D341Med (cell line): Measurements from ENCODE around the gene OR51T1.
"Not testable (repeated sequence)": the region's sequence is repeated elsewhere in the genome, so short reads cannot be mapped to it uniquely, and the experiment has no call there.

ENCODE experiments used
- DNase-seq: peaks from one replicate; pipeline ENCODE4 v3.0.0; 2012; ENCODE audit warnings: low spot score

OR51T1 gene, protein sequence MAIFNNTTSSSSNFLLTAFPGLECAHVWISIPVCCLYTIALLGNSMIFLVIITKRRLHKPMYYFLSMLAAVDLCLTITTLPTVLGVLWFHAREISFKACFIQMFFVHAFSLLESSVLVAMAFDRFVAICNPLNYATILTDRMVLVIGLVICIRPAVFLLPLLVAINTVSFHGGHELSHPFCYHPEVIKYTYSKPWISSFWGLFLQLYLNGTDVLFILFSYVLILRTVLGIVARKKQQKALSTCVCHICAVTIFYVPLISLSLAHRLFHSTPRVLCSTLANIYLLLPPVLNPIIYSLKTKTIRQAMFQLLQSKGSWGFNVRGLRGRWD

DNA sequence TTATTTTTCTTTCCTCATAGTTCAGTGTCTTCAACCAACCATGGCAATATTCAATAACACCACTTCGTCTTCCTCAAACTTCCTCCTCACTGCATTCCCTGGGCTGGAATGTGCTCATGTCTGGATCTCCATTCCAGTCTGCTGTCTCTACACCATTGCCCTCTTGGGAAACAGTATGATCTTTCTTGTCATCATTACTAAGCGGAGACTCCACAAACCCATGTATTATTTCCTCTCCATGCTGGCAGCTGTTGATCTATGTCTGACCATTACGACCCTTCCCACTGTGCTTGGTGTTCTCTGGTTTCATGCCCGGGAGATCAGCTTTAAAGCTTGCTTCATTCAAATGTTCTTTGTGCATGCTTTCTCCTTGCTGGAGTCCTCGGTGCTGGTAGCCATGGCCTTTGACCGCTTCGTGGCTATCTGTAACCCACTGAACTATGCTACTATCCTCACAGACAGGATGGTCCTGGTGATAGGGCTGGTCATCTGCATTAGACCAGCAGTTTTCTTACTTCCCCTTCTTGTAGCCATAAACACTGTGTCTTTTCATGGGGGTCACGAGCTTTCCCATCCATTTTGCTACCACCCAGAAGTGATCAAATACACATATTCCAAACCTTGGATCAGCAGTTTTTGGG lies at the start of gene OR51T1:
Gene OR51T1, plus strand, starts transcription at position 41 of the 641 bp plus-strand sequence. Its CDS starts 0 bp downstream, at position 41.
- DNase-seq = no peak

DNA sequence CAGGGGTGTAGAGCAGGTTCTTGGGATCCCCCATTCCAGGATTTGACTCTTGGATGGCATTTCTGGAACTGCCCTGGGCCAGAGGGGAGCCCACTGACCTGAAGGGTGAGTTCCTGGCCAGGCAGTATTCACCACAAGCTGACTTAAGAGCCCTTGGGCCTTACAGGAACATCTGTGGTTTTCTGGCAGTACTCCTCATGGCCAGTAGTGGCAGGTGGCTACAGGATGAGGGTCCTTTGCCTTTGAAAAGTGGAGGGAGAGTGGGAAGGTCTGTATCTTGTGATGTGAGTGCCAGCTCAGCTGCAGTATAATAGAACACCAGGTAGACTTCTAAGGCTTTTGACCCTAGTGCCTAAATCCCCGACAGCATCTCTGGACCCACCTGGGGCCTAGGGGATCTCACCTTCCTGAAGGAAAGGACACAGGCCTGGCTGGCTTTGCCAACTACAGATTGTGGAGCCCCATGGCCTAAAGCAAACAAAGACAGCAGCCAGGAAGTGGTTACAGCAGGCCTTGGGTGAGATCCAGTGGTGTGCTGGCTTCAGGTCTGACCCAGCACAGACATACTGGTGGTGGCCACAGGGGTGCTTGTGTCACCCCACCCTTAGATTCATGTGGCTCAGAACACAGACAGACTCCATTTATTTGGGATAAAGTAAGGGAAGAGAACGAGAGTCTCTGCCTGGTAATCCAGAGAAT lies 41.7 kb upstream of the OR51T1 start:
- no peak for DNase-seq

DNA sequence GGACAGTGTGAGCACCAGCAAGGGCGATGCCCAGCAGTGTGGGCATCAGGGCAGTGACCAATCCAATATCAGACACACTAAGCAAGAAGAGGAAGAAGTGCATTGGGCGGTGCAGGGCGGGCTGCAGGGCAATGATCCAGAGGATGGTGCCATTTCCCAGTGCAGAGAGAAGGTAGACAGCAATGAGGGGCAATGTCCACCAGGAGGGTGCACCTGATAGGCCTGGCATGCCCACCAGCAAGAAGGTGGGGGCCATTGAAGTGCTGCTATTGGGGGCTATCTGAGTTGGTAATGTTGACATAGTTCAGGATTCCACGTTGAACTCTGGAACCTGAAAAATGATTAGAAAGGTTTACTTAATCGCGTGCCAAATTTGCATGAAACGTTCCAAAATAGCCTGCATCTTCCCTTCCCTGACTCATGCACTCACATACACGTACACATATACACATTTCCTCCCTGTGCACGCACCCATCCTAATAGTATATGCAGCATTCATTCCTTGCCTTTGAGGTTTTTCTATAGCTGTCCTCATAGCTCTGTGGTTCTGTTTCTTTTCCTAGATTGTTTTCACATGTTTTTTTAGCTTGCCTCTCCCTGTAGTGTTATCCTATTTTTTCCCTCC lies 32.7 kb upstream of the OR51T1 start, which contains the start of gene OR51S1:
Gene OR51S1, minus strand, starts transcription at position 301 of the 625 bp plus-strand sequence. Its CDS starts 0 bp downstream, at position 301.
- DNase-seq = no peak

DNA sequence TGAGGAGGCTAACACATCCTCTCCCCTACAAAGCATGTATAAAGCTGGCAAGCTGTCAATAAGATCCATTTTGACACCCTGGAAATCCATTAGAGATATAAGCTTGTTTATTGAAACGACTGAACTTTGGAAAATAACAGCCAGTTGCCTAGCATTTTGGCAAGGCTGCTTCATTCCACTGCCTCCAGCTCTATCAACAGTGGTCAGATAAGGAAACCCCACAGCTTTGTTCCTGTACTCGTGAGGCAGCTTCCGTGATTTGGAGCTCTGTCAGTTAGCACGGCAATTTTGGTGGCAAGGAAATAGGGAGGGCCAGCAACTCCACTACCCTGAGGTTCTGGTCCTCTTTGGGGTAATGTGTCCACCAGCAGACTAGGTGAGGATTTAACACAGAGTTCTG lies 30.7 kb upstream of the OR51T1 start:
- DNase-seq = no peak

DNA sequence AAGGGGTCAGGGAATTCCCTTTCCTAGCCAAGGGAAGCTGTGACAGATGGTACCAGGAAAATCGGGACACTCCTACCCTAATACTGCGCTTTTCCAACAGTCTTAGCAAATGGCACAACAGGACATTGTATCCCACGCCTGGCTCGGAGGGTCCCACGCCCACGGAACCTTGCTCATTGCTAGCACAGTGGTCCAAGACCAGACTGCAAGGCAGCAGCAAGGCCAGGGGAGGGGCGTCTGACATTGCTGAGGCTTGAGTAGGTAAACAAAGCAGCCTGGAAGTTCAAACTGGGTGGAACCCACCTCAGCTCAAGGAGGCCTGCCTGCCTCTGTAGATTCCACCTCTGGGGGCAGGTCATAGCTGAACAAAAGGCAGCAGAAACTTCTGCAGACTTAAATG lies 27.4 kb upstream of the OR51T1 start:
- DNase-seq = not testable (repeated sequence)

DNA sequence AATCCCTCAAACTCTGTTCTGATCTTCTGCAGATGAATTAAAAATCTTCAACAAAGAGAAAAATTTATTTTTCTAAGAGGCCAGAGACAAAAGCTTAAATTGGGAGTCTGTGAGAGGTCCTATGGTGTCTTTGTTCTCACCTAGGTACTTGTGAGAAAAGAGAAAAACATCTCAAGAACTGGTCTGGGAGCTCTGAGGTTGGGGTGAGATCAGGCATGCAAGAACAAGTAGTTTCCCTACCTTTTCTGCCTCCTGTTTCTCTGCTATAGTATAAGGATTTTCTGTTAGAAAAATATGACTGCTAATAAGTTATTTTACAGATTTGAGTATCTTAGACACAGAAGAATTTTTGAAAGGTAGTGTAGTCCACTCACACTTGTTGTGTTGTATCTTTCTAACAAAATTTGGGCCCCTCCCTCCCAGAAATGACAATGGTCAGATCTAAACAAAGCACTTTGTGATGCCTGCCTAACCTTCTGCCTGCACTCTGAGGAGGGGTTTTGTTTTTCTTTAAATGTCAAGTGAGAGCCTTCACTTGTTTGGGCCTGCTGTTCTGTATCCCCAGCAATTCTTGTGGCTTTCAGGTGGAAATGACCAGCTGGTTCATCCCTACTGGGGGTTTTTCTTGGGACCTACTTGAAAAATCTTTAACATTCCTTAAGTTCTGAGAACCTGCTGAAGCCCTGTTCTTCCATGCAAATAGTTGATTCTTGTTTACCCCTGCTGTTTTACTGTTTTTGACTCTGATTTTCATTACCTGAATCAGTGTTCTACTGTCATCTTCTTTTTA lies 19.1 kb upstream of the OR51T1 start:
- no peak for DNase-seq

DNA sequence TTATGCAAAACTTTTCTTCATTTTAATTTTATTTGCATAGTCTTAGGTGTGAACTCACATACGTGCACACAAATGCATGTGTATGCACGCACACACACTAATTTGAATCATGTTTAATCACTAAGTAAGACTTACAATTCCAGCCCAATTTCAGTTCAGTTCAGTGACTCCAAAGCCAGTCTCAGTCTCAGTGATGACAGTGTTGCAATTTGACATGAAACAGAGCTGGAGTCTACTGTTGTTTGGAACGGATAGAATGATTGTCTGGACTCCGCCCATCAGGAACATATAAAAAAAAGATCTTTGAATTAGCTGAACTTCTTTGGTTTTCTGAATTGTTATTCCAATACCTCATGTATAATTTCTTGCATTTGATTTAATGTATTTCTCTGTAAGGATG lies 17.8 kb upstream of the OR51T1 start:
- no peak for DNase-seq

DNA sequence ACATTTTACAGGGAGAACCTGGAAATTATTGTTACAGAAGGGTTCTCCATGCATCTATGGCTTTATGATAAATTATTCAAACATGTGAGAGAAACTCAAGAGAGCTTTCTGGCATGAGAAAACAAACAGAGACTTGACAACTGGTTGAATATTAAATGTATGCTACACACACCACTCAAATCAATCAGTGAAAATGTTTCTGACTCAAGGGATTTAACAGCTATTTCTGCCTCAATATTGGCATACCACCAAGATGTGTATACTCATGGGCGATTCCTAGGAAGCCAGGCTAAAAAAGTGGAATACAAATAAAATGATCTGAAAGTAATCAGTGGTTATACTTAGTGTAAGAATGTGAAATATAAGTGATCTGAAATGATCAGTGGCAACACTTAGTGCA lies 15.8 kb upstream of the OR51T1 start:
- DNase-seq = no peak

DNA sequence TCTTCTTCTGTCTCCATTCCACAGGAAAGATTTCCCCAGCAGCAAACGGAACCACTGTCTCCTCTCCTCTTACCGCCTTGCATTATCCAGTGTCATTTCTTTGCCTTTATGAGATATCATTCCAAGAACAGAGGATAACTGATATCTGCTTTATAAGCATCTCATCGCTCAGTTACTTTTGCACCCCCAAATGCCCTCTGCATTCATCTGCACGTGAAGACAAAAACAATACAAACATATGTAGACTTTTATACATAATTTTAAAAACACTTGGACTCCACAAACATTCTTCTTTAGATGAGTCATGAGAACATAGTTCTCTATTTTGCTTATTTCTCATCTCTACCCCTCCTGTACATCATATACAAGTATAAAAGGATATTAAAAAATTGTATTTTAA lies 512 bp upstream of the OR51T1 start:
- DNase-seq = no peak

DNA sequence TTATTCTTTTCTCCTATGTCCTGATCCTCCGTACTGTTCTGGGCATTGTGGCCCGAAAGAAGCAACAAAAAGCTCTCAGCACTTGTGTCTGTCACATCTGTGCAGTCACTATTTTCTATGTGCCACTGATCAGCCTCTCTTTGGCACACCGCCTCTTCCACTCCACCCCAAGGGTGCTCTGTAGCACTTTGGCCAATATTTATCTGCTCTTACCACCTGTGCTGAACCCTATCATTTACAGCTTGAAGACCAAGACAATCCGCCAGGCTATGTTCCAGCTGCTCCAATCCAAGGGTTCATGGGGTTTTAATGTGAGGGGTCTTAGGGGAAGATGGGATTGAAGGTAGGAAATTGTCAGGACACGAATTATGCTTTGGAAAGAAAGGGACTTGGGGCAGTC lies 843 bp downstream of the OR51T1 start:
- DNase-seq = no peak

DNA sequence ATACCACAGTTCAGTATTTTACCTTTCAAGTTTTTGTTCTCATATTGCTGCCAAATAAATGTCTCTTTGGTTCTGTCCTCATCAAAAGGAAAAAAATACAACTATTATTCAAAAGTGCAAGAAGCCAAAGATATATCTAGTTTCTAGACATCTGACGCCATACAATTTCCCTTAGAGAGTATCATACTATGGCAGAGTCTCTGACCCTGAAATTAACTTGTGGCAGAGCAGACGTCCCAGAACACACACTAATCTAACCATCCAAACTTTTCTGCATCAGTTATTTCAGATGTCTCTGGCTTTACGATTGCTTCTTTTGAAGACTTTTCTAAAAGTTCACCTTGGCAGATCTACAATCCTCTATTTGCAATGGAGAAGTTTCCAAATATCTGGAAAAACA lies 2.7 kb downstream of the OR51T1 start:
- DNase-seq = no peak

DNA sequence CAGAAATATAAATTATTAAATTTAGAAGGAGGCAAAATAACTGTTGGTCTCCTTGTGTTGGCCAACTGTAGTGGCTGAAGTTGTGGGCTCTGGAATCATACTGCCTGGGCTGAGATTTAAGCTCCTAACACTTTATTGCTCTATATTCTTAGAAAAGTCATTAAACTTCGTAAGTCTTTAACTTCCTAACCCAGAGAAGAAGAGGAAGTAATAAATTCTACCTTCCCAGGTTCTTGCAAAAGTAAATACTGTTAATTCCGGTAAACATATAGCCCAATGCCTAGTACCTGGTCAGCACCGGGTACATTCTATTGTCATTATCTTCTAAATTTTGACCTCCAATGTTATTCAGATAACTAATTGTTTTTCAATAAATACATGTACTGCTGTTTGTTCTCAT lies 4.5 kb downstream of the OR51T1 start:
- no peak for DNase-seq

DNA sequence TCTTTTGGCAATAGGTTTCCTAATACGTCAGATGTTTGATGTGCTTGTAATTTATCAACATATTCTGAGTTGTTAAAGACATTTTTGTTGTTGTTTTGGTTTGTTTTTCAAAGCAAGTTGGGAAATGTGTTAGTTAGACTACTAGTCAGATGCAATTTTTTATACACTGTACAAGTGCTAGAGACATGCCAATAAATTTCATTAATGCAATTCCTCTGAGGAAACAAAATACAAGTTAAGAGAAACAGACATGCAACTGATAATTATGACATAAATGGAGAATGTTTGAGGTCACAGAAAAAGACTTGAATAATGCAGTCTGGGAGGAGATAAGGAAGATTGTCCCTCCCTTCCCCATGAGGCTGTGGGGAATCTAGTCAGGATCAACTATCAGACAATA lies 5.9 kb downstream of the OR51T1 start:
- DNase-seq = no peak

DNA sequence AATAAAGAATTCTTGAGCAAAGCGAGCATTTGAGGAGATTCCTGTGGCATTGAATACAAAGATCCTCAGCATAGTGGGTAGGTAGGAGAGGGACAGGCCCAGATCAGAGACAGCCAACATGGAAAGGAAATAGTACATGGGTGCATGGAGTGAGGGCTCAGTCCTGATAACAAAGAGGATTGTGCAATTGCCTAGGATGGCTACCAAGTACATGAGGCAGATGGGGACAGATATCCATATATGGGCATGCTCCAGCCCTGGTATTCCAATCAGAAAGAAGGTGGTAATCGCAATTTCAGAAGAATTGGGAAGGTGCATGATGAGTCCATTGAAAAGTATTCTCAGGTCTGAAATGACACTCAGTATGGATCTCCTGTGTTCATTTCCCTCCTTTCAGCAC lies 8.6 kb downstream of the OR51T1 start:
- DNase-seq = no peak

DNA sequence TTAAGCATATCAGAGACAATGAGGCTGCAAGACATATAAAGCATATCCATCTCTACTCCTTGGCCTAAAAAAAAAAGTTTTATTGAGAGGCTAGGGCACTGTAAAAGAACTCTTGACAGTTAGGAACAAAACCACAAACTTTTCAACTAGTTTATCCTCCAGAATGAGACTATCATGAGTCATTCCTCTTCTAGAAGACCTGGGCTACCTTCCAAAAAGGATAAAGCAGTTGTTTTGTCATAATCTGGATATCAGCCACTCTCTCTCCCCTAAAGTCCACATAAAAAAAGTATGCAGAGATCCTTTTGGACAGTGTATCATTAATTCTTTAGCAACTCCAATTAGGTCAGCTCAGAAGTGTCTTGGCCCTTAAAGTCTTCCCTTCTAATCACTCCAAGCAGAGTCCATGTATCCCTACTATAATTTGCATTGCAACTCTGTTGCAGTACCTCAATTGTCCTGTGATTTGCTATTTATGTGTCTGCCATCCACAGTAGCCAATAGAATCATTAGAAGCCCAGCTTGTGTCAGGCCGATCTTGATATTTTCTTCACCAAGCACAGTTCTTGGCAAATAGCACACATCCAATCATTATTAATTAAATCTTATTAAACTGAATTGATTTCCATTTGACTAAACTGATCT lies 10.4 kb downstream of the OR51T1 start:
- no peak for DNase-seq

DNA sequence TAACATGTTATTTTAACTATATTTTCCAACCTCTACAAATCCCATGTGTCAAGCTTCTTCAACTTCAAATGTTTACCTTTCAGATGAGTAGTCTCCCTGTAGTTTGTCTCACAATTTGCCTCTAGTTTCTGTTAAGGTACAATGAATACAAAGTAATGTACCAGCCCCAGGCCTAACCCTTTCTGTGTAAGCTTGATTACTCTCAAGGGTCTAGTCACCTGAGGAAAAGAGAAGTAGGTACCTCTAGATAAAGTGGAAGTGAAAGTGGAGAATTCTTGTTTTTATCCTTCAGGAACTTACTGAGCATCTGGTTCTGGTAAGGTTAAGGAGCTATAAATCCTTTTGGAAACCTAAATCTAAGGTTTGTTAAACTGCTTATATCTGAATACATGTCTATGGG lies 21.8 kb downstream of the OR51T1 start, which contains the start of gene OR51A7:
Gene OR51A7, plus strand, starts transcription at position 300 of the 400 bp plus-strand sequence. CDS start 3,587 bp downstream, outside the sequence.
- no peak for DNase-seq

DNA sequence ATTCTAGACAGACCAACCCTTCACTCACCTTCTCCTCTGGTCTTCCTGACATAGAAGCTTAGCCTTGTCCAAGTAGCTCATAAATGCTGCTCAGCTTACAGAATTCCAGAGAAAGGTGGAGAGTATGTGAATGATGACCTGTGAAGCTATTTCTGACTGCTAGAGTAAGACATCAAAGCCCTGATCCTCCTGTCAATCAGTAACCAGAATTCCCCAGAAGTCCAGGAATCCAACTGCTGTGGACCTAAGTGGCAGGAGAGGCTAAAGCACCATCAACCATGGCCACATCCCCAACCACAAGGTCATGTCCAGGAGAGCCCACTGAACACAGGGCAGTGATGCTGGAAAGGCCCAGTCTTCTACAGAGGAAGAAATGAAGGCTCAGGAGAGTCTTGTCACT lies 34.9 kb downstream of the OR51T1 start:
- DNase-seq = no peak

DNA sequence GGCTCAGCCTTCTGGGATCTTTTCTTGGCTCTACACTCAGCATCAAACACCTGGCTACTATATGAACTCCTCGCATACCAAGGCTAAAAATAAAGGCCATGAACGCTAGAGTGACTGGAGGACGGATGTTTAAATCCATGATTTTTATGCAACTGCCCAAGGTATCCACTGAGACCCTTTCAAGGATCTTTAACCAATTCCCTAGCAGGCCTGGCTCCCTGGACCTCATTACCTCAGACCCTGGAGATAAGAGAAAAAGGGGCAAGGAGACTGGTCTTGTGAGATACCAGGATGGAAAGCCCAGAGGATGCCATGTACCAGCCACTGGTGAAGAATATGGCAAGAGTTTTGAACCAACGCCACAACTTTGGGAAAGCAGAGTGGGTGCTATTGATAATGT lies 37.5 kb downstream of the OR51T1 start, which contains the start of gene OR51G2:
Gene OR51G2, minus strand, starts transcription at position 101 of the 400 bp plus-strand sequence. CDS start 3,687 bp downstream, outside the sequence.
- DNase-seq = no peak

DNA sequence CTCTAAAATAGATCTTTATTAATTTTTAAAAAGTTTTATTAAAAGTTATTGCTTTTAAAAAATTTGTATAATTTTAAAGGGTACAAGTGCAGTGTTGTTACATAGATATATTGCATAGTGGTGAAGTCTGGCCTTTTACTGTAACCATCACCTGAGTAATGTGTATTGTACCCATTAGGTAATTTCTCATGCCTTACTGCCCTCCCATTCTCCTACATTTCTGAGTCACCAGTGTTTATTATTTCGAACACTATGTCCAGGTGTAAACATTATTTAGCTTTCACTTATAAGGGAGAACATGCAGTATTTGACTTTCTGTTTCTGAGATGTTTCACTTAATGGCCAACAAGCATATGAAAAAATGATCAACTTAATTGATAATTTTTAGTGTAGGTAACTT lies 40.1 kb downstream of the OR51T1 start:
- no peak for DNase-seq

DNA sequence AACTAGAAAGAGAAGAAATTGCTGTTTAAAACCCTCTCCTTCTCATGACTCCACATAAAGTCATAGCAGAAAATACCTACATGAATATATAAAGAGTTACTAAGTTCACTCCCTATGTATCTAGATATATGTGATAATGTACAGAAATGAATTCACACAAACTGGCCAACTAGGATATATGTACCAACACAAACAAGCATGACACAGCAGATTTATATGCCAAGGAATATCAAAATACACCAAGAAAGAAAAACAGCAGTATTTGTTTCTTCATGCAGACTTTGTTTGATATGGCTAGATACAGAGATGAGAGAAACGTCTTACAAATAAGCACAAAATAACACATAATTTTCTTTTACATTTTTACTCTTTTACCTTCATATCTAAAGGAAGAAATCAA lies 40.6 kb downstream of the OR51T1 start:
- DNase-seq = no peak

DNA sequence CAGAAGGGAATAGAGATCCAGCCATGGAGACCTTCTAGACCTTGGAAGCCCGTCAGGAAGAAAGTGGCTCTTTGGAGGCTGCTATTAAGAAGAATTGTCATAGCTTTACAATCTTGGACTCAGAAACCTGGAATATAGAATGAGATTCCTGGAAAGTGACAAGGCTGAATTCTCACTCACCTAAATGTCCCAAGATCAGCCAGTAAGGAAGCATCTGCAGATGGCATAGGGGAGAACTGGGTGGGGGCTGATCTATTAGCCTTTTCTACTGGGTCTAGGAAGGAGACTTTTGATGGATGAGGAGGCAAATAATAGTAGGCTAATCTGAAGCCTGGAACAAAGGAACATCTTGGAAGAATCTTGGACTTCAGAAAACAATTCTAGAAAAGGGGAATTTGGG lies 42.5 kb downstream of the OR51T1 start, which contains the start of gene OR51G1:
Gene OR51G1, minus strand, starts transcription at position 101 of the 400 bp plus-strand sequence. Its CDS starts 0 bp downstream, at position 101.
- no peak for DNase-seq
